B cell (primary cell): ENCODE results near the gene LACTB. TPM values are rescaled to one million over a fixed set of nuclear protein-coding genes. Genes with fewer than 3 reads are reported as not detected.

Experiments
- ATAC-seq: fragments of 200-7000 bp; cut with Tn5 transposase; one replicate; pipeline ENCODE4 v1.10.0; 2021; ENCODE audit warnings: low read depth, mild to moderate bottlenecking, moderate number of reproducible peaks, moderate library complexity
- CTCF ChIA-PET: fragments of 350-600 bp; sonication (Branson Sonifier 250); formaldehyde crosslinking; loops from one replicate; lab custom pipeline; 2021; ENCODE audit warnings: antibody characterized with exemption, inconsistent platforms; lab: Charles Lee
- POLR2A ChIA-PET: fragments of 350-600 bp; sonication (Branson Sonifier 250); formaldehyde crosslinking; loops from one replicate; lab custom pipeline; 2021; ENCODE audit warnings: antibody characterized with exemption; lab: Charles Lee
- DNase-seq: peaks from one replicate; pipeline ENCODE4 v3.0.0; 2013
- H2AFZ ChIP-seq: 2 replicates; pipeline ENCODE4 v1.6.1; 2012; ENCODE audit warnings: mild to moderate bottlenecking, low read depth, low read length; ENCODE audit not compliant: insufficient read depth, poor library complexity, severe bottlenecking
- H3K27ac ChIP-seq, 2 donors: 1 replicate in 1 of 2; 2 replicates in 1 of 2; pipeline ENCODE4 v1.5.1; 2012 to 2013; ENCODE audit warnings: low read length in 2 of 2, mild to moderate bottlenecking in 2 of 2, moderate library complexity in 1 of 2
- H3K27me3 ChIP-seq, 4 experiments: fragments of 200-600 bp in 1 of 4; sonication (generic) in 1 of 4; replicated peaks in 1 of 4; 1 replicate in 2 of 4; 2 replicates in 2 of 4; pipeline versions ENCODE4 v1.6.1 to v1.7.0; 2013 to 2016; ENCODE audit warnings: low read length in 3 of 4, mild to moderate bottlenecking in 2 of 4, mixed read lengths in 1 of 4, moderate library complexity in 1 of 4; ENCODE audit not compliant: insufficient read depth in 4 of 4, control insufficient read depth in 3 of 4; ENCODE audit errors: control extremely low read depth in 1 of 4
- H3K36me3 ChIP-seq, 2 experiments: replicated peaks in 1 of 2; 1 replicate in 1 of 2; 2 replicates in 1 of 2; pipeline versions ENCODE4 v1.6.1 to v1.7.1; 2013; ENCODE audit warnings: low read length in 1 of 2; ENCODE audit not compliant: insufficient read depth in 2 of 2, control insufficient read depth in 1 of 2; ENCODE audit errors: control extremely low read depth in 1 of 2, extremely low read depth in 1 of 2
- H3K4me1 ChIP-seq, 2 donors: fragments of 200-600 bp in 1 of 2; sonication (generic) in 1 of 2; 1 replicate in 1 of 2; 2 replicates in 1 of 2; pipeline versions ENCODE4 v1.5.1 to v1.6.1; 2013 to 2017; ENCODE audit warnings: low read length in 2 of 2; ENCODE audit not compliant: control insufficient read depth in 2 of 2, insufficient read depth in 2 of 2
- H3K4me2 ChIP-seq: replicated peaks from 2 replicates; pipeline ENCODE3; 2012; ENCODE audit warnings: mild to moderate bottlenecking, low read depth, low read length; ENCODE audit not compliant: poor library complexity, severe bottlenecking
- H3K4me3 ChIP-seq, 5 experiments: fragments of 200-600 bp in 1 of 5; sonication (generic) in 1 of 5; 1 replicate in 3 of 5; 2 replicates in 2 of 5; pipeline versions ENCODE4 v1.5.1 to v1.7.0; 2011 to 2016; ENCODE audit warnings: low read length in 4 of 5, mild to moderate bottlenecking in 4 of 5, low read depth in 2 of 5, control low read depth in 1 of 5, moderate library complexity in 1 of 5; ENCODE audit not compliant: insufficient read depth in 1 of 5; ENCODE audit errors: control extremely low read depth in 1 of 5, extremely low read depth in 1 of 5
- H3K79me2 ChIP-seq: fragments of 200-600 bp; sonication (generic); one replicate; pipeline ENCODE4 v1.6.0; 2016; ENCODE audit warnings: low read length; ENCODE audit not compliant: control insufficient read depth, insufficient read depth
- H3K9ac ChIP-seq: fragments of 200-600 bp; sonication (generic); 2 replicates; pipeline ENCODE4 v1.6.1; 2017; ENCODE audit warnings: mild to moderate bottlenecking, low read length, moderate library complexity
- H3K9me3 ChIP-seq, 3 donors: one replicate each; pipeline versions ENCODE4 v1.6.1 to v1.7.1; 2013; ENCODE audit warnings: low read length in 2 of 3; ENCODE audit not compliant: control insufficient read depth in 2 of 3, insufficient read depth in 1 of 3; ENCODE audit errors: control extremely low read depth in 1 of 3
- H4K20me1 ChIP-seq: 2 replicates; pipeline ENCODE4 v1.6.0; 2012; ENCODE audit warnings: mild to moderate bottlenecking, low read length; ENCODE audit not compliant: insufficient read depth, control insufficient read depth, poor library complexity, severe bottlenecking
- H3K27ac Mint-ChIP-seq: one replicate; pipeline ENCODE4 v1.8.0; 2021; ENCODE audit warnings: mixed read lengths
- H3K27me3 Mint-ChIP-seq: one replicate; pipeline ENCODE4 v1.8.0; 2021; ENCODE audit warnings: mixed read lengths
- H3K4me1 Mint-ChIP-seq: one replicate; pipeline ENCODE4 v1.8.0; 2021; ENCODE audit warnings: mixed read lengths
- H3K4me3 Mint-ChIP-seq: one replicate; pipeline ENCODE4 v1.8.0; 2021; ENCODE audit warnings: mixed read lengths
- H3K9me3 Mint-ChIP-seq: one replicate; pipeline ENCODE4 v1.8.0; 2022; ENCODE audit warnings: mixed read lengths; ENCODE audit not compliant: insufficient read depth
- EZH2 ChIP-seq: IDR thresholded peaks from 2 replicates; pipeline ENCODE4 v1.6.1; 2012; ENCODE audit warnings: borderline replicate concordance, low read depth, mild to moderate bottlenecking, moderate library complexity, low read length; ENCODE audit not compliant: insufficient read depth, poor library complexity, severe bottlenecking
- WGBS: methylation state at CpG from one replicate; pipeline ENCODE4 v1.1.5; 2013; ENCODE audit warnings: missing lambda C conversion rate; ENCODE audit not compliant: insufficient coverage; 5-methylcytosine and 5-hydroxymethylcytosine counted together
- intact Hi-C: fragments of 100-400 bp; cut with micrococcal nuclease; formaldehyde crosslinking; loops from one replicate; pipeline ENCODE4 v1.10.0; 2022
- polyA plus RNA-seq: library from polyadenylated mRNA; depleted of rRNA; stranded (reverse); fragments of >200 nt; gene quantifications from 2 replicates; pipeline ENCODE4 v1.2.3, GENCODE V29; 2012
- total RNA-seq, 2 donors: library from RNA; stranded (reverse); fragments of 120-200 nt in 1 of 2; gene quantifications; 1 replicate in 1 of 2; 2 replicates in 1 of 2; pipeline versions ENCODE4 v1.2.3 to v1.2.4, GENCODE V29; 2013 to 2022
- TF ChIP-seq, protein P1 (sequence below): fragments of 200-600 bp; IDR thresholded peaks from one replicate; pipeline ENCODE4 v1.8.0; 2022; ENCODE audit warnings: antibody characterized with exemption, mild to moderate bottlenecking

The LACTB gene
- total and polyA plus RNA-seq, 2 donors (not counting 1 experiment from before 2014, with no cell fraction given): 5.0 to 20.0 TPM

DNA sequence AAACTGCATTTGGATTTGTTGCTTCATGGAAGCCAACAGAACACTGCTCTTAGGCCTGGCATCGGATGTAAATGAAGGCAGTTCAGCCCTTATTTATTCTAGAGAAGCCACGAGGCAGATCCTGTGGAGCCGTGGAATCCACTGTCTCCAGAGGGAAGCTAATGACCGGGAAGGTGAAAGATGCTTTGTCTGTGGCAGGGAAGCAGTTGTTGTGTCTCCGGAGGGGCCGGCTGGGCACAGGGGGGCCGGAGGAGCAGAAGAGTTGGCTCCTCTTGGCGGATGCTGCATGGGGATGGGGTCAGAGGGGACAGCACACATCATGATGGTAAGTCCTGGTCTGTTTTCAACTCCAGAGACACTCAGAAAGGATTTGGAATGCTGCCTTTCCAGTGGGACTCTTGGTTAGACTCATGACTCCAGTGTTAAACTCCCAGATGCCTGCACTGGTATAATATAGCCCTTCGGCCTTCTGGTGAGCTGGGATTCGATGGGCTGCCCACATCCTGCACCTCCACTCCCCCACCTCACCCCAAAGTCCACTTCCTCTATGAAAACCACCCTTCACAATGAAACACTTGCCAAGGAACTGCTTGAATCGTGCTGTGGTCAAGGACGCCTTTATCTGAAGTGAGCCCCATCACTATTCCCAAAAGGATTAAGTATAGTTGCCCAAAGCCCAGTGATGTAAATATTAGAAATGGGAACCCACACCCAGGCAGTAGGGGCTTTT is 45.5 kb upstream of the LACTB start:
- no peak overlapping the region for H3K27ac Mint-ChIP-seq
- DNase-seq (no peak), ATAC-seq (no peak)
- TF ChIP-seq, protein P1, sequence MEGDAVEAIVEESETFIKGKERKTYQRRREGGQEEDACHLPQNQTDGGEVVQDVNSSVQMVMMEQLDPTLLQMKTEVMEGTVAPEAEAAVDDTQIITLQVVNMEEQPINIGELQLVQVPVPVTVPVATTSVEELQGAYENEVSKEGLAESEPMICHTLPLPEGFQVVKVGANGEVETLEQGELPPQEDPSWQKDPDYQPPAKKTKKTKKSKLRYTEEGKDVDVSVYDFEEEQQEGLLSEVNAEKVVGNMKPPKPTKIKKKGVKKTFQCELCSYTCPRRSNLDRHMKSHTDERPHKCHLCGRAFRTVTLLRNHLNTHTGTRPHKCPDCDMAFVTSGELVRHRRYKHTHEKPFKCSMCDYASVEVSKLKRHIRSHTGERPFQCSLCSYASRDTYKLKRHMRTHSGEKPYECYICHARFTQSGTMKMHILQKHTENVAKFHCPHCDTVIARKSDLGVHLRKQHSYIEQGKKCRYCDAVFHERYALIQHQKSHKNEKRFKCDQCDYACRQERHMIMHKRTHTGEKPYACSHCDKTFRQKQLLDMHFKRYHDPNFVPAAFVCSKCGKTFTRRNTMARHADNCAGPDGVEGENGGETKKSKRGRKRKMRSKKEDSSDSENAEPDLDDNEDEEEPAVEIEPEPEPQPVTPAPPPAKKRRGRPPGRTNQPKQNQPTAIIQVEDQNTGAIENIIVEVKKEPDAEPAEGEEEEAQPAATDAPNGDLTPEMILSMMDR: no peak
- TF ChIP-seq EZH2: no peak
- H3K27me3 ChIP-seq: peaks cover 0 to 9% (median 0%) of the 10 kb centered on the region in 4 experiments
- H3K4me1 Mint-ChIP-seq: no peaks in the 10 kb centered on the region
- no peak overlapping the region for H3K4me3 Mint-ChIP-seq
- no peaks in the 10 kb centered on the region for H3K9me3 Mint-ChIP-seq
- CTCF ChIA-PET: interaction anchor here (1.0 kb wide), 1 partner anchor 28 kb away, joined by 4 read pairs; no protein-coding TSS in a partner anchor
- H3K9ac ChIP-seq: no peak overlapping the region
- H3K4me3 ChIP-seq: no peak overlapping the region
- no peaks in the 10 kb centered on the region for H3K9me3 ChIP-seq
- H3K27me3 Mint-ChIP-seq: peaks cover 27% of the 10 kb centered on the region
- no peaks in the 10 kb centered on the region for H4K20me1 ChIP-seq
- WGBS: 67% methylated on average over 9 of the region's 12 CpGs
- H3K4me1 ChIP-seq: no peaks in the 10 kb centered on the region
- intact Hi-C loops: no loop called here
- POLR2A ChIA-PET: no interaction called here
- H3K79me2 ChIP-seq: no peaks in the 10 kb centered on the region
- H3K4me2 ChIP-seq: no peak overlapping the region
- H3K27ac ChIP-seq: no peak overlapping the region
- H3K36me3 ChIP-seq: no peaks in the 10 kb centered on the region
- H2AFZ ChIP-seq: no peak overlapping the region

DNA sequence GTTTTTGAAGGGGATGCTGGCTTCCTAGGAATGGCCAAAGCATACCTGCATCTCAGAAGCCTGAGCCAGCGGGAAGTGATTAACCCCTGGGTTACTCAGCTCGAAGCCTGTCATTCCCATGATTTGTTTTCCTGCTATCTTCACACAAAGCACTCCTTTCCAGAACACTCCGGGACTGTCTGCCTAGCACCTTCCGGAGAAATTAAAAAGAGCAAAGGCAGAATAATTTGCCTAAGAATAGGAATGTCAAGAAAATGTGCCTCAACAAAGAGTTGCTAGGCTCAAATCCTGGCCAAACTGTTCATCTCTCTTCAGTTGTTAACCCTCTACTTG is 45.0 kb upstream of the LACTB start:
- H3K27ac Mint-ChIP-seq: no peak overlapping the region
- H3K36me3 ChIP-seq: no peaks in the 10 kb centered on the region
- DNase-seq (no peak), ATAC-seq (no peak)
- H3K27me3 ChIP-seq: peaks cover 0 to 9% (median 0%) of the 10 kb centered on the region in 4 experiments
- ChIA-PET CTCF (interaction anchor here (1.2 kb wide), 1 partner anchor 17 kb away, joined by 3 read pairs; no protein-coding TSS in a partner anchor), POLR2A (no interaction called here)
- H4K20me1 ChIP-seq: no peaks in the 10 kb centered on the region
- TF ChIP-seq EZH2: no peak
- TF ChIP-seq, protein P1: no peak
- no peak overlapping the region for H3K4me3 ChIP-seq
- H3K9ac ChIP-seq: no peak overlapping the region
- H3K4me2 ChIP-seq: no peak overlapping the region
- H2AFZ ChIP-seq: no peak overlapping the region
- peaks cover 32% of the 10 kb centered on the region for H3K27me3 Mint-ChIP-seq
- no peaks in the 10 kb centered on the region for H3K79me2 ChIP-seq
- no peaks in the 10 kb centered on the region for H3K4me1 Mint-ChIP-seq
- H3K4me3 Mint-ChIP-seq: no peak overlapping the region
- intact Hi-C loops: no loop called here
- H3K4me1 ChIP-seq: no peaks in the 10 kb centered on the region
- 100% methylated on average over 1 of the region's 4 CpGs for WGBS
- no peak overlapping the region for H3K27ac ChIP-seq
- H3K9me3 ChIP-seq: no peaks in the 10 kb centered on the region
- H3K9me3 Mint-ChIP-seq: no peaks in the 10 kb centered on the region
